ENCODE results near the gene GABRG3.

Gene GABRG3

DNA sequence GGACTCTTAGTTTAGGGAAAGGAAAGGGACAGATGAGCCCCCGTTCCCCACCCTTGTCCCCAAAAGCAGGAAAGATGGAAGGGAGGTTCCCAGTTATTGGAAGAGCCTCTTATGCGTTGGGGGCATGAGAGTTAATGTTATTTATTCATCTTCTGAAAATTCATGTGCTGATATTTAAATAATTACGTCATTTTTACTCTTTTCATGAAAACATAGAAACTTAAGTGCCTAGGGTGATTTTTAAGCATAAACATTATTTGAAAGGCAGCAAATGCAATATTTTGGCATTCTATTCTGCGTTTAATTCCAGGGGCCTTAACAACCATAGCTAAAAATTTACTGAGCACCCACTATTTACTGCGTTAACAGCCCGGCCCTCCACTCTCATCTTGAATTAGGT, 48.7 kb downstream of the GABRG3 start:
- no peaks in the 10 kb centered on the region for H3K4me1 ChIP-seq (ENCODE audit: low read depth, poor library complexity, severe bottlenecking)
- no peaks in the 10 kb centered on the region for H3K27me3 ChIP-seq (ENCODE audit: insufficient read depth, low read depth)
- H4K20me1 ChIP-seq (ENCODE audit: insufficient read depth) = no peaks in the 10 kb centered on the region
- TF ChIP-seq, protein P1, sequence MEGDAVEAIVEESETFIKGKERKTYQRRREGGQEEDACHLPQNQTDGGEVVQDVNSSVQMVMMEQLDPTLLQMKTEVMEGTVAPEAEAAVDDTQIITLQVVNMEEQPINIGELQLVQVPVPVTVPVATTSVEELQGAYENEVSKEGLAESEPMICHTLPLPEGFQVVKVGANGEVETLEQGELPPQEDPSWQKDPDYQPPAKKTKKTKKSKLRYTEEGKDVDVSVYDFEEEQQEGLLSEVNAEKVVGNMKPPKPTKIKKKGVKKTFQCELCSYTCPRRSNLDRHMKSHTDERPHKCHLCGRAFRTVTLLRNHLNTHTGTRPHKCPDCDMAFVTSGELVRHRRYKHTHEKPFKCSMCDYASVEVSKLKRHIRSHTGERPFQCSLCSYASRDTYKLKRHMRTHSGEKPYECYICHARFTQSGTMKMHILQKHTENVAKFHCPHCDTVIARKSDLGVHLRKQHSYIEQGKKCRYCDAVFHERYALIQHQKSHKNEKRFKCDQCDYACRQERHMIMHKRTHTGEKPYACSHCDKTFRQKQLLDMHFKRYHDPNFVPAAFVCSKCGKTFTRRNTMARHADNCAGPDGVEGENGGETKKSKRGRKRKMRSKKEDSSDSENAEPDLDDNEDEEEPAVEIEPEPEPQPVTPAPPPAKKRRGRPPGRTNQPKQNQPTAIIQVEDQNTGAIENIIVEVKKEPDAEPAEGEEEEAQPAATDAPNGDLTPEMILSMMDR (conservative IDR thresholded peaks at IDR 0.05; ENCODE audit: low read depth, low read length) = no peak
- H3K79me2 ChIP-seq (ENCODE audit: insufficient read depth, low read depth) = no peaks in the 10 kb centered on the region
- H2AFZ ChIP-seq (ENCODE audit: low read depth) = no peak overlapping the region
- no peak overlapping the region for H3K4me2 ChIP-seq
- H3K4me3 ChIP-seq (IDR thresholded peaks at IDR 0.05; ENCODE audit: insufficient read depth, low read depth, low read length) = no peak overlapping the region
- no peaks in the 10 kb centered on the region for H3K36me3 ChIP-seq (ENCODE audit: insufficient read depth)
- H3K27ac ChIP-seq = no peak overlapping the region
- no peak overlapping the region for H3K9ac ChIP-seq

DNA sequence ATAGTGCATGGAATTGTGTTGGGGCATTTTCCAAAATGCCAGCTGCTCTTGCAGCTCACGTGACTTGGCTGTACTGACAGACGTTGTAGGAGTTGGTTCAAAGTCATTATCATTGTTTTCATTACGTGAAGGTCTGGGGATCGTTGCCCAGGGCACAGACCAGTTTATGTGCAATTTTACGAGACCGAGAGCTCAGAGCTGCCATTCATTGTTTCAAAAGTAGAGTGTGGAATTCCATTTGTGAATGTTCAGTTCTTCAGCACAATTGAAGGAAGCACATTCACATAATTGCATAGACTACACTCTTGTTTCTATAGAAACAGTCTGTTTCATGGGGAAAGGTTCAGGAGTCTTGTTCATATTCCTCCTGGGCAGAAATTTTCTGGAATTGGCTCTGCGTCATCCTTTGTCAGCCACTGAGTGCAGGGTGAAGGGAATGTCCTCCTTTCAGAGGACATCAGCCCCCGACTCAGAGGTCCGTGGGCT, 54.5 kb downstream of the GABRG3 start:
- no peaks in the 10 kb centered on the region for H3K27me3 ChIP-seq (ENCODE audit: insufficient read depth, low read depth)
- no peaks in the 10 kb centered on the region for H3K79me2 ChIP-seq (ENCODE audit: insufficient read depth, low read depth)
- H3K9ac ChIP-seq = no peak overlapping the region
- H3K4me2 ChIP-seq = no peak overlapping the region
- H2AFZ ChIP-seq (ENCODE audit: low read depth) = no peak overlapping the region
- H3K27ac ChIP-seq = no peak overlapping the region
- H3K4me3 ChIP-seq (IDR thresholded peaks at IDR 0.05; ENCODE audit: insufficient read depth, low read depth, low read length) = no peak overlapping the region
- H4K20me1 ChIP-seq (ENCODE audit: insufficient read depth) = no peaks in the 10 kb centered on the region
- H3K36me3 ChIP-seq (ENCODE audit: insufficient read depth) = no peaks in the 10 kb centered on the region
- H3K4me1 ChIP-seq (ENCODE audit: low read depth, poor library complexity, severe bottlenecking) = no peaks in the 10 kb centered on the region
- TF ChIP-seq, protein P1 (conservative IDR thresholded peaks at IDR 0.05; ENCODE audit: low read depth, low read length) = no peak

DNA sequence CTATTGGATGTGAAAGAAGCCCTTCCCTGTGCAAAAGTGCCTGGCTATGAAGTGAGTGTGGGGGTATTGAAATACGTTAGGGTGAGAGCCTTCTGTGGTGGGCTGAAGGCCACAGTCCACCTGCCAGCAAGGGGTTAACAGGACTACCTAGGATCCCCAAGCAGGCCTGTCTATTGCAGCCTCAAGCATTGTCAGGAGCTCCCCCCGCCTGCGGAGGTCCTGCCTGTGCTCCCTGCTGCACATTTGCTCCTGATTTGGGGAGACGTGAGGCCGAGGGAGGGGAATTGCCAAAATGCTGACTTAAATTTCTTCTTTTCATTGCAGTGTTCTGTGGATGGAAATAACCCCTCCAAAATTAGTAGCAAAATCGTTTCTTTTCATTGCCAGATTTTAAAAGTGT, 56.2 kb downstream of the GABRG3 start:
- TF ChIP-seq, protein P1 (conservative IDR thresholded peaks at IDR 0.05; ENCODE audit: low read depth, low read length) = no peak
- Histone ChIP-seq H3K79me2 (ENCODE audit: insufficient read depth, low read depth) (no peaks in the 10 kb centered on the region), H3K4me3 (IDR thresholded peaks at IDR 0.05; ENCODE audit: insufficient read depth, low read depth, low read length) (no peak overlapping the region), H3K36me3 (ENCODE audit: insufficient read depth) (no peaks in the 10 kb centered on the region), H4K20me1 (ENCODE audit: insufficient read depth) (no peaks in the 10 kb centered on the region), H3K4me2 (no peak overlapping the region), H2AFZ (ENCODE audit: low read depth) (no peak overlapping the region), H3K27me3 (ENCODE audit: insufficient read depth, low read depth) (no peaks in the 10 kb centered on the region), H3K27ac (no peak overlapping the region), H3K9ac (no peak overlapping the region), H3K4me1 (ENCODE audit: low read depth, poor library complexity, severe bottlenecking) (no peaks in the 10 kb centered on the region)

DNA sequence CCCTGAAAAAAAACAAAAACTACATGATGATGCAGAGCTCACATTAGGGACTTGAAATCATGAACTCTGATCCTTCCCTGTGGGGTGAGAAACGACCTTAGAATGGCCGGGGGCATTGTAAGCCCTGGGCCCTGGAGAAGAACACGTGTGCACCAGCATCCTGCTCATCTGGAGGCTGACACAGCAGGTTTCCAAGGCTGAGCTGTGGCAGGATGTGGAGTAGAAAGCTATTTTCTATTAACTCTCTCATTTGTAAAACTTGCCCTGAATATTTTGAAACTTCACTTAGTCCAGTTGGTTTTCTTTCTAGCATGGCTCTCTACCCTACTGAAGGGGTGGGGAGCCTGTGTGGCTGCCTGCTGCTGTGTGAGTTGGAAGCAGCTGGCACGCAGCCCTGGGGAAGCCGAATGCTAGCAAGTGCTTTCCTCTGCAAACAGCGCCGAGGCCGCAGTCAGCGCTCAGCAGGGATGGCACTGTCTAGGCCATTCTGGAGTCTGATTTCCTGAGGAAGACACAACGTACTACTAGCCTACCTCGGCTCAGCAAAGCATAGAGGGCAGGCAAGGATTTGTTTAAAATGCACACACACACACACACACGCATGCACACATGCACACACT, 58.0 kb downstream of the GABRG3 start:
- TF ChIP-seq, protein P1 (conservative IDR thresholded peaks at IDR 0.05; ENCODE audit: low read depth, low read length) = no peak
- H3K27me3 ChIP-seq (ENCODE audit: insufficient read depth, low read depth) = no peaks in the 10 kb centered on the region
- H3K79me2 ChIP-seq (ENCODE audit: insufficient read depth, low read depth) = no peaks in the 10 kb centered on the region
- H3K4me2 ChIP-seq = no peak overlapping the region
- no peak overlapping the region for H3K27ac ChIP-seq
- no peak overlapping the region for H2AFZ ChIP-seq (ENCODE audit: low read depth)
- no peak overlapping the region for H3K4me3 ChIP-seq (IDR thresholded peaks at IDR 0.05; ENCODE audit: insufficient read depth, low read depth, low read length)
- no peaks in the 10 kb centered on the region for H3K36me3 ChIP-seq (ENCODE audit: insufficient read depth)
- H3K9ac ChIP-seq = no peak overlapping the region
- no peaks in the 10 kb centered on the region for H4K20me1 ChIP-seq (ENCODE audit: insufficient read depth)
- no peaks in the 10 kb centered on the region for H3K4me1 ChIP-seq (ENCODE audit: low read depth, poor library complexity, severe bottlenecking)

Measured in KMS-11 (cell line).